NCI-H526 (cell line): Measurements from ENCODE around the gene SDHAF1.
"Not testable (repeated sequence)": the region's sequence is repeated elsewhere in the genome, so short reads cannot be mapped to it uniquely, and the experiment has no call there.

Experiments
- DNase-seq, 2 experiments: peaks; one replicate each; lab custom pipeline; 2025; lab: John Stamatoyannopoulos, UW

The SDHAF1 gene

DNA sequence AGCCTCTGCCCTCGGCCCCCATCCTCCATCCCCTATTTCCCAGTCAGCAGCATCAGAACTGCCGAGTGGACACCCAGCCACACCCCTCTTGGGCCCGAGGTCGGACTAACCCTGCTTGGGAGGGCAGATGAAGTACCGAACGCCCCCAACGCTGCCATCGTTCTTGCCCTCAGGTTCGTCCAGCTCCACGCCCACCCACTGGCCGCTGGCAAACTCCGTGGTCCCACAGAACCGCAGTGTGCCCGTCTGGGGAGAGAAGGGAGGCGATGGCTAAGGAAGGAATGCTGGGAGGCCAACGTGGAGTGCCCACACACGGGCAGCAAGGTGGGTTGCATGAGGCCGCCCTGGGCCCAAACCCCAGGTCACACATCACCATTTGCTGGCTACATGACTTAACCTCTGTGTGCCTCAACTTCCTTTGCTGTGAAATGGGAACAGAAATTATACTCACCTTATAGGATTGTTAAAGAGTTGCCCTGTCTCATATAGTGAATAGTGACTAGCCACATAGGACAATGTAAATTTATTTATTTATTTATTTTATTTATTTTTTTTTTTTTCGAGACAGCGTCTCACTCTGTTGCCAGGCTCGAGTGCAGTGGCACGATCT is 24.2 kb downstream of the SDHAF1 start:
- DNase-seq: no peak

DNA sequence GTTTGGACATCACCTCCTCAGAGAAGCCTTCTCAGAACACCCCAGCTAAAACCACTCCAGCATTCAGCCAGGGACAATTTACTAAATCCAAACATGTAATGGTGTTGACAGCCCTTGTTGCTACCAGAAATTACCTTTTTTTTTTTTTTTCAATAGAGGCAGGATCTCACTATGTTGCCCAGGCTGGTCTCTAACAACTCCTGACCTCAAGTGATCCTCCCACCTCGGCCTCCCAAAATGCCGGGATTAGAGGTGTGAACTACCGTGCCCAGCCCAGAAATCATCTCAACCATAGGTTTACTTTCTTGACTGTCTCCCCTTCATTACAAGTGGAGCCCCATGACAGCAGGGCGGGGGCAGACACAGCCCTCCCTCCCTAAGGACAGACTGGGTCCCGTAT is 28.4 kb downstream of the SDHAF1 start:
- DNase-seq: no peak

DNA sequence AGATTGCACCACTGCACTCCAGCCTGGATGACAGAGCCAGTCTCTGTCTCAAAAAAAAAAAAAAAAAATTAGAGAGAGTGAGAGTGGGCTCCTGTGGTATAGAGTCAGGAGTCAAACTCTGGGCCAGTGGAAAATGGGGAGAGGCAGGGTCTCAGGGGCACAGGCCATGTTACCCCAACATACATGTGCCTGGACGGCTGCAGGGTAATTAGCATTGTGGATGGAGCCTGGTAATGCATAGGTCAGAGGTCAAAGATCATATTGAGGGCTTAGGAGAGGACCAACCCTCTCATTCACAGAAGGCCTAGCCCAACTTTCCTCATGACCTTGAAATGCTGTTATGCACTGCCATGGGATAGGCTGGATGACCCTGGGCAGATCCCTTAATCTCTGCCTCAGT is 30.6 kb downstream of the SDHAF1 start:
- DNase-seq: no peak

DNA sequence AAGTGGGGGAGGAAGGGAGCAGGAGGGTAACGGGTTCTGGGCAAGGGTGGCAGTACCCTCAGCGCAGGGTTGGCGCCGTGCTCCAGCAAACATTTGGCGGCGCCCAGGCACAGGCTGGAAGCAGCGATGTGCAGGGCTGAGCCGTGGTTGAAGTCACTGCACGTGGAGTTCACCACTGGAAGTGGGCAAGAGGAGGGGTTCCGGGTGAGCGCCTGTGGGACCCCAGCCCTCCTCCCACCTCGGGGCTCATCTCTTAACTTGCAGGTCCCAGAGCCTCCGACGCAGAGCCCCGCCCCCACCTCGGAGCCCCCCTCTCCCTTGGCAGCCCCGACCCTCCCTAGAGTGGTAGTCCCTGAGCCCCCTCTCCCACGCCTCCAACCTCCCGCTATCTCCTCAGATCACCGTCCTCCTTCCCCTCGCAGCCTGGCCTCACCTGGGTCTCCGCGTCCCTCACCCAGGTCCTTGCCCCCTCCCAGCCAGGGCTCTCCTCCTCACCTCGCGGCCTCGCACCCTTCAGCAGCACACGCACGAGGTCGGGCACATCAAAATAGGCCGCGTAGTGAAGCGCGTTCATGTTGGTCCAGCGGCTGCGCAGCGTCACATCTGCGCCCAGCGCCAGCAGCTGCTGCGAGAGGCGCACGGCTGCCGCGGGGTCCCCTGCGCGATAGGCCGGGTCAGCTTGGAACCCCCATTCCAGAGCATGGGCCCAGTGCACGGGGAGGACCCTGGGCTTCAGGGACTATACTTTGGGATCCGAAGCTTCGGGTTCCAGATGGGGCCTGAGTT is 31.3 kb downstream of the SDHAF1 start:
- no peak for DNase-seq

DNA sequence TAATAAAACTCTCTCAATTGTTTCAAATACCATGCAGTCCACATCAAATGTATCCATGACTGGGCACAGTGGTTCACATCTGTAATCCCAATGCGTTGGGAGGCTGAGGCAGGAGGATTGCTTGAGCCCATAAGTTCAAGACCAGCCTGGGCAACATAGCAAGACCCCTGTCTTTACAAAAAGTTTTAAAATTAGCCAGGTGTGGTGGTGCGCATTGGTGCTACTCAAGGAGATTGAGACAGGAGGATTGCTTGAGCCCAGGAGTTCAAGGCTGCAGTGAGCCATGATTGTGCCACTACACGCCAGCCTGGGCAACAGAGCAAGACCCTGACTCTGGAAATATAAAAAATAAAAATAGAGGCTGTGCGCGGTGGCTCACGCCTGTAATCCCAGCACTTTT is 32.7 kb downstream of the SDHAF1 start:
- no peak for DNase-seq

DNA sequence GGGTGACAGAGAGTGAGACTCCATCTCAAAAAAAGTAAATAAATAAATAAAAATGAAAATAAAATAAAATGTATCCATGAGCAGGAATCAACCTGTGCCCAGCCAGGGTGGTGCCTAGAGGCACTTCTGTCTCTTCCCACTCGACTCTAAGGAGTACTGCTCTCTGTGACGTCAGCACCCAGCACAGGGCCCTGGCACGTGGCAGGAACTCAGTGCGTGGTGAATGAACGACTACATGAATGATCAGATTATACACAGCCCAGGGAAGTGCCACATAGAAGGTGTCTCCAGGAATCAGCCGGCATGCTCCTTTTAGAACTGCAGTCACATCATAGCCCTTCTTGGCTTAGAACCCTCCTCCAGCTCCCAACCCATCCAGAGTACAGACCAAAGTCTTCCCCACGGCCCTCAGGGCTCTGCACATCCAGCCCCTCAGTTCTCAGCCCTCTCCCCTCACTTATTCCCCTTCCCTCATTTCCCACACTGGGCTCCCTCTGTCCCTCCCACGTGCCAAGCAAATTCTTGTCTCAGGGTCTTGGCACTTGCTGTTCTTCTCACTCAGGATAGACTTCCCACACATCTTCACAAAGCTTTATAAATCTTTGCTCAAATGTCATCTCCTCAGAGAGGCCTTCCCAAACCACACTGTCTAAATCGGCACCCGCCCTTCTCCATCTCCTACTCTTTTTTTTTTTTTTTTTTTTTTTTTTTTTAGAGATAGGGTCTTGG is 33.5 kb downstream of the SDHAF1 start:
- no peak for DNase-seq

DNA sequence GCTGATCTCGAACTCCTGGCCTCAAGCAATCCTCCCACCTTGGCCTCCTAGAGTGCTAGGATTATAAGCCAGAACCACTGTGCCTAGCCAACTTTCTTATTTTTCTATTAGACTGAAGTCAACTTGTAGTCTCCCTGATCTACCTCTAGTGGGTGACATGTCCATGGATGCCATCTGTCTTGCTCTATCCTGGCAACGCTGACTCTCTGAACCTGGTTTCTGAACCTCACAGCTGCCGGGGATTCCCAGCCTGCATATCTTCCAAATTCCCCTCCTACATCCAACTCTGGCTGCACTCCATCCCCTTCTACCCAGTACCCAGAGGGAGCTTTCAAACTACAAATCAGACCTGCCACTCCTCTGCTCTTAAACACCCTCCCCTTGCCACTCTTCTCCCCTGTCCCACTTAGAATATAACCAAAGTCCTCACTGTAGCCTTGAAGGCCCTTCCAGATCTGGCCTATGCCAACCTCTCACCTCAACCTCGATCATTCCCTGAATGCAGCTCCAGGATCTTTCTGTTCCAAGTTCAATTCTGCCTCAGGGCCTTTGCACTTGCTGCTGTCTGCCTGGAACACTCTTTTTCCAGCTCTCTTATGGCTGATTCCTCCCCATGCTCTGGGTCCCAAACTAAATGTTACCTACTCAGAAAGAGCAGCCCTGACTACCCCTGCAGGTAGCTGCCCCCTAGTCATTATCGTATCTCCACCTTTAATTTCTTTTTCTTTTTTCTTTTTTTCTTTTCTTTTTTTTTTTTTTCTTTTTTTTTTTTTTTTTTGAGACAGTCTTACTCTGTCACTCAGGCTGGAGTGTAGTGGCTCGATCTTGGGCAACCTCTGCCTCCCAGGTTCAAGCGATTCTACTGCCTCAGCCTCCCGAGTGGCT is 35.5 kb downstream of the SDHAF1 start:
- DNase-seq: no peak

DNA sequence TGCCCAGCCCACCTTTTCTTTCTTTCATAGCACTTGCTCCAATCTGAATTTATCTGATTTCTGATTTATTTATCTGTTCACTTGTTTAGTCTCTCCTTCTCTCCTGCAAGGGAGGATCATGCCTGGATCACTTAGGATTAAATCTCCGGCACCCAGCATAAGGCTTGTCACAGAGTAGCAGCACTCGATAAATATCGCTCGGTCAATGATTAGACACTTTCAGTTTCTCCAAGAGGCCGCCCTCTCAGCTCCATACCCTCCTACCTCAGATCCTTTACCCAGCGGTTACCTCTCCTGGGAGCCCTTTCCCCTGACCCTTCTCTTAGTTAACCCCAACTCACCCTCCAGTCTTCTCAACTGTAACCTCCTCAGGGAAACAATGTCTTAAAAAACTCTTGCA is 36.3 kb downstream of the SDHAF1 start:
- DNase-seq: no peak

DNA sequence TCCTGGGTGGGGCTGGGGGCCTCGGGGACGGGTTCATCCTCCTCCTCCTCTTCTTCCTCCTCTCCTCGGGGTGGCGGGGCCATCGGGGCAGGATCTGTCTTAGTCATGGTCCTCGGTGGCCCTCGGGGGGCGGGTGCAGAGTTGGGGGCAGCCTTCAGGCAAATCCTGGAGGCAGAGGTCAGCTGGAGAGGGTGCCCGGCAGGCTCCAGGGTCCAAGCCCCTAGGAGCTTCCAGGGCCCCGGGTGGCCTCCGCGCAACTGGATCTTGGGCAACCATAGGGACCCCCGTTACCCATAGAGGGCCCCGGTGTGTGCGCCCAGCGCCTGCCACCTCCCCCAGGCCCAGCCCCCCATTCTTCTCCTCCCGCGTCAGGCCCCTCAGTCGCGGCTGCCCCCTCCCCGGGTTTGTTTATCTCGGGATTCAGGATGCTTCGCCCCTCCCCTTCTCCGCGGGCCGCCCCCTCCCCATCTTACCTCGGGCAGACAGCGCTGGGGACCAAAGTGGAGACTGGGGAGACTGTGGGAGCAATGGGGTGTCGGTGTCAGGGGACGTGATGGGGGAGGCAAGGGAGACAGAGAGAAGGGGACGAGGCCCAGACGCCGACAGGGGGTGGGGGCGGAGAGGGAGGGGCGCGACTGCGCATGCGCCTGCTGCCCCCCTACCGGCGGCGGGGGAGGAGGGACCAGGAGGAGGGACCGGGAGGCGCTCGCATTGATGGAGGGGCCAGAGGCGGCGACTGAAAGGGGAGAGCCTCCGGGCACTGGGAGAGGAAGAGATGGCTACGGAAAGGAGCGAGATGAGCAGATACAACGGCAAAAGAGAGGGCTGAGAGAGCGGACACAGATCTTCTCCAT is 37.5 kb downstream of the SDHAF1 start, which contains the start of gene CLIP3:
Gene CLIP3 (minus strand): TSS at position 623 of the 854 bp plus-strand sequence. CDS start 516 bp downstream, at position 107.
- DNase-seq: peak in 1 of 2 experiments; percentile 82

DNA sequence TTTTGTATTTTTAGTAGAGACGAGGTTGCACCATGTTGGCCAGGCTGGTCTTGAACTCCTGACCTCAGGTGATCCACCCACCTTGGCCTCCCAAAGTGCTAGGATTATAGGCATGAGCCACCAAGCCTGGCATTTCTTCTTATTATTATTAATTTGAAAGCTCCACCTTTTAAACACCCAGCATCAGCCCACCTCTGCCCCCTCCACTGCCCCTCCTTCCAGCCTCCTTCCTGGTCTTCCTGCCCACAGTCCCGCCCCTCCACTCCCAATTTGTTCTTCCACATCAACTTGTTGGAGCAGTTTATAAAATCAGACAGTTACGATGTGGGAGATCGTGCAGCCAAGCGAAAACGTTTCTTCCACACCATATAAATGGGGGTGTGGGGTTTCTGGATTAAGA is 45.5 kb downstream of the SDHAF1 start:
- DNase-seq: no peak

DNA sequence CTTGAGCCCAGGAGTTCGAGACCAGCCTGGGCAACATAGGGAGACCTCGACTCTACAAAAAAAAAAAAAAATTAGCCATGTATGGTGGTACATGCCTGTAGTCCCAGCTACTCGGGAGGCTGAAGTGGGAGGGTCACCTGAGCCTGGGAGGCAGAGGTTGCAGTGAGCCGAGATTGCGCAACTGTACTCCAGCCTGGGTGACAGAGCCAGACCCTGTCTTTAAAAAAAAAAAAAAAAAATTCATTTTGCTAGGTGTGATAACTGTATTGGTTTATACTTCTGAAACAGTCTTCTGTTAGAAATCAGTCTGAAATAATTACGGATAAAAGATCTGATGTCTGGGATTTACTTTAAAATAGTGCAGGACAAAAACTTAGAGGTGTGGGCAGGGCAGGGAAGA is 46.1 kb downstream of the SDHAF1 start:
- DNase-seq: not testable (repeated sequence)

DNA sequence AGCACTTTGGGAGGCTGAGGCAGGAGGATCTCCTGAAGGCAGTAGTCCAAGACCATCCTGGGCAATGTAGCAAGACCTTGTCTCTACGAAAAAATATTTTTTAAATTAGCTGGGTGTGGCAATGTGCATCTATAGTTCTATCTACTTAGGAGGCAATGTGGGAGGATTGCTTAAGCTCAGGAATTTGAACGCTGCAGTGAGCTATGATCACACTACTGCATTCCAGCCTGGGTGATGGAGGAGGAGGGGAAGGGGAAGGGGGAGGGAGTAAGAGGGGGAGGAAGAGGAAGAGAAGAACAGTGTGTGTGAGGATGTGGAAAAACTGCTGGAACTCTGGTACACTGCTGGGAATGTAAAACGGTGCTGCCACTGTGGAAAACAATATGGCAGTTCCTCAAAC is 46.8 kb downstream of the SDHAF1 start:
- DNase-seq: no peak

DNA sequence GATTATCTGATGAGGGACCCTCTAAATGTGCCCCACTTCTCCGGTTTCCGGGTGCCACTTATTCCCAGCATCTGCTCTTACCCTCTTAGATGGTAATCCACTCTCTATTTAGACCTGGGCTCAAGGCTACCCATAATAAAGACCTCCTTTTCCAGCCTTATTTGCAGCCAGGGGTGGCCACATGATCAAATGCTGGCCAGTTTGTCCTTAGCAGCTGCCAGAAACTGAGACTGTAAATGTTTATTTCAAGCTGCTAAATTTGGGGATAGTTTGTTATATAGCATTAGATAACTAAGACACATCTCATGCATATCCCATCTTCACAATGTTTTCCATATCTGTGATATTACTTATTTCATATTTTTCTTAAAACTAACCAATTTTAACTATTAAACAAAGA is 49.0 kb downstream of the SDHAF1 start:
- DNase-seq: no peak
